ENCODE data around the gene RALGPS1.

Gene RALGPS1

GRCh38 chr9:127124111-127124531 lies 209.5 kb downstream of the RALGPS1 start:
- no peak for DNase-seq

GRCh38 chr9:127124792-127125191 lies 210.2 kb downstream of the RALGPS1 start:
- DNase-seq = no peak

- DNase-seq = no peak
Measured at GRCh38 chr9:127126971-127127370, 212.4 kb downstream of the RALGPS1 start.

GRCh38 chr9:127128341-127129072 lies 213.9 kb downstream of the RALGPS1 start:
- DNase-seq = no peak

- no peak for DNase-seq
Measured at GRCh38 chr9:127129073-127129717, 214.6 kb downstream of the RALGPS1 start.

GRCh38 chr9:127129718-127130085 lies 215.1 kb downstream of the RALGPS1 start:
- DNase-seq = no peak

- no peak for DNase-seq
Measured at GRCh38 chr9:127130235-127130634, 215.7 kb downstream of the RALGPS1 start.

GRCh38 chr9:127130661-127131538 lies 216.3 kb downstream of the RALGPS1 start:
- DNase-seq = no peak

- DNase-seq = no peak
Measured at GRCh38 chr9:127131871-127132270, 217.3 kb downstream of the RALGPS1 start.

- DNase-seq = no peak
Measured at GRCh38 chr9:127132375-127132774, 217.8 kb downstream of the RALGPS1 start.

GRCh38 chr9:127132921-127133647 lies 218.5 kb downstream of the RALGPS1 start:
- DNase-seq = no peak

- DNase-seq = no peak
Measured at GRCh38 chr9:127133739-127134167, 219.2 kb downstream of the RALGPS1 start.

GRCh38 chr9:127135056-127135745 lies 220.6 kb downstream of the RALGPS1 start:
- no peak for DNase-seq

- DNase-seq = no peak
Measured at GRCh38 chr9:127136081-127136879, 221.7 kb downstream of the RALGPS1 start.

GRCh38 chr9:127136880-127137639 lies 222.5 kb downstream of the RALGPS1 start:
- DNase-seq = no peak

- no peak for DNase-seq
Measured at GRCh38 chr9:127137640-127138360, 223.2 kb downstream of the RALGPS1 start.

GRCh38 chr9:127138444-127138843 lies 223.9 kb downstream of the RALGPS1 start:
- no peak for DNase-seq

- DNase-seq = no peak
Measured at GRCh38 chr9:127139071-127139731, 224.6 kb downstream of the RALGPS1 start.

- no peak for DNase-seq
Measured at GRCh38 chr9:127139775-127140174, 225.2 kb downstream of the RALGPS1 start.
